A204.1 (cell line): Measurements from ENCODE around the gene METRNL.

Experiments
- FAIRE-seq: peaks from 2 replicates; lab custom pipeline; 2012; peaks lifted over from hg19 to GRCh38; lab: Jason Lieb, UNC

Gene METRNL

GRCh38 chr17:83067071-83067717 lies 12.2 kb upstream of the METRNL start:
- no peak for FAIRE-seq

GRCh38 chr17:83067718-83068261 lies 11.6 kb upstream of the METRNL start:
- no peak for FAIRE-seq

GRCh38 chr17:83068641-83069570 lies 10.5 kb upstream of the METRNL start:
- FAIRE-seq = no peak

- no peak for FAIRE-seq
Observed at GRCh38 chr17:83069571-83069906, 9.9 kb upstream of the METRNL start.

GRCh38 chr17:83069931-83070742 lies 9.3 kb upstream of the METRNL start:
- FAIRE-seq = no peak

- FAIRE-seq = no peak
Observed at GRCh38 chr17:83070800-83071341, 8.5 kb upstream of the METRNL start.

GRCh38 chr17:83071365-83071764 lies 8.0 kb upstream of the METRNL start:
- FAIRE-seq = no peak

- no peak for FAIRE-seq
Observed at GRCh38 chr17:83071966-83072562, 7.3 kb upstream of the METRNL start.

GRCh38 chr17:83072600-83073358 lies 6.6 kb upstream of the METRNL start:
- FAIRE-seq = no peak

- FAIRE-seq = no peak
Observed at GRCh38 chr17:83073389-83074063, 5.9 kb upstream of the METRNL start.

- no peak for FAIRE-seq
Observed at GRCh38 chr17:83074486-83075223, 4.8 kb upstream of the METRNL start.

- FAIRE-seq = no peak
Observed at GRCh38 chr17:83075270-83075880, 4.0 kb upstream of the METRNL start.

- no peak for FAIRE-seq
Observed at GRCh38 chr17:83076938-83077337, 2.5 kb upstream of the METRNL start.

- FAIRE-seq = no peak
Observed at GRCh38 chr17:83077411-83077810, 2.0 kb upstream of the METRNL start.

GRCh38 chr17:83077939-83078338 lies 1.5 kb upstream of the METRNL start:
- FAIRE-seq = no peak

GRCh38 chr17:83078378-83079351 lies 744 bp upstream of the METRNL start:
- no peak for FAIRE-seq

GRCh38 chr17:83079766-83080578 lies 563 bp downstream of the METRNL start:
- FAIRE-seq = no peak

GRCh38 chr17:83080579-83080857 lies 1.1 kb downstream of the METRNL start:
- no peak for FAIRE-seq
